NB4 (cell line): ENCODE data around the gene CXCL1.

Experiments
- DNase-seq: peaks from one replicate; pipeline ENCODE4 v3.0.0; 2010; ENCODE audit warnings: low read depth
- H3K4me3 ChIP-seq: one replicate; pipeline ENCODE4 v1.5.1; 2011; ENCODE audit warnings: mild to moderate bottlenecking, low read depth, low read length, moderate library complexity
- CTCF ChIP-seq: IDR thresholded peaks from one replicate; pipeline ENCODE4 v1.5.1; 2012; ENCODE audit warnings: low read depth, low read length
- MYC ChIP-seq: IDR thresholded peaks from 2 replicates; pipeline ENCODE4 v1.6.1; 2011; ENCODE audit warnings: low read depth, low read length
- POLR2A ChIP-seq: IDR thresholded peaks from 2 replicates; pipeline ENCODE4 v1.6.1; 2011; ENCODE audit warnings: mild to moderate bottlenecking; ENCODE audit not compliant: insufficient read length; ENCODE audit errors: extremely low read depth

CXCL1 gene

DNA sequence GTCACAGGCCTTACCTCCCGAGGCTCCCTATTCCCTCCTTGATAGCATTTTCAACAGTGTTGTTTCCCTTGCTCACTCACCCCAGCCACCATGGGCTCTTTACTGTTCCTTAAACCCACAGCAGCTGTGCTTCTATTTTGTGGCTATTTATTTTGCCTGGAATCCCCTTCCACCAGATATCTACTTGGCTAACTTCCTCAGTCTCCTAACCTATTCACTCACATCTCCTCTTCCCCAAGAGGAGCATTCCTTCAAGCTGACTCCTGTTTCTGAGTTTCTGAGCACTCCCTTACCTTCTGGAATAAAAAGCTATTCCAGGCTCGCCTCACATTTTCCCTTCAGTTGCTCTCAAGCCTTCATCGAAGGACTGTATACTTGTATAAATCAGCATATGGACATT lies 50.5 kb downstream of the CXCL1 start:
- DNase-seq, result no peak
- no peak overlapping the region for H3K4me3 ChIP-seq
- no peak for TF ChIP-seq MYC
- TF ChIP-seq CTCF, result no peak
- no peak for TF ChIP-seq POLR2A
